OCI-LY3 (cell line): ENCODE results near the gene AGPAT1.

ENCODE experiments used
- EZH2phosphoT487 ChIP-seq: fragments of 200-600 bp; shearing (Covaris generic); IDR thresholded peaks from 2 replicates; pipeline ENCODE4 v1.6.1; 2018; ENCODE audit warnings: antibody characterized with exemption, mixed run types, low read depth
- TF ChIP-seq, protein P1 (sequence below): fragments of 200-600, 300-600 bp; sonication (generic); IDR thresholded peaks from 2 replicates; pipeline ENCODE4 v1.5.1; 2014; ENCODE audit warnings: antibody characterized with exemption, low read length, low read depth

GRCh38 chr6:32174416-32174815, 1.5 kb downstream of the AGPAT1 start:
- TF ChIP-seq, protein P1, sequence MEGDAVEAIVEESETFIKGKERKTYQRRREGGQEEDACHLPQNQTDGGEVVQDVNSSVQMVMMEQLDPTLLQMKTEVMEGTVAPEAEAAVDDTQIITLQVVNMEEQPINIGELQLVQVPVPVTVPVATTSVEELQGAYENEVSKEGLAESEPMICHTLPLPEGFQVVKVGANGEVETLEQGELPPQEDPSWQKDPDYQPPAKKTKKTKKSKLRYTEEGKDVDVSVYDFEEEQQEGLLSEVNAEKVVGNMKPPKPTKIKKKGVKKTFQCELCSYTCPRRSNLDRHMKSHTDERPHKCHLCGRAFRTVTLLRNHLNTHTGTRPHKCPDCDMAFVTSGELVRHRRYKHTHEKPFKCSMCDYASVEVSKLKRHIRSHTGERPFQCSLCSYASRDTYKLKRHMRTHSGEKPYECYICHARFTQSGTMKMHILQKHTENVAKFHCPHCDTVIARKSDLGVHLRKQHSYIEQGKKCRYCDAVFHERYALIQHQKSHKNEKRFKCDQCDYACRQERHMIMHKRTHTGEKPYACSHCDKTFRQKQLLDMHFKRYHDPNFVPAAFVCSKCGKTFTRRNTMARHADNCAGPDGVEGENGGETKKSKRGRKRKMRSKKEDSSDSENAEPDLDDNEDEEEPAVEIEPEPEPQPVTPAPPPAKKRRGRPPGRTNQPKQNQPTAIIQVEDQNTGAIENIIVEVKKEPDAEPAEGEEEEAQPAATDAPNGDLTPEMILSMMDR = no peak
- TF ChIP-seq EZH2phosphoT487 = no peak
